IMR-90 (cell line): Measurements from ENCODE around the gene CEP162.

Experiments
- BHLHE40 ChIP-seq: fragments of 150-350 bp; IDR thresholded peaks from 2 replicates; pipeline ENCODE4 v1.6.1; 2016; ENCODE audit warnings: mild to moderate bottlenecking, low read depth, low read length
- CEBPB ChIP-seq: IDR thresholded peaks from 2 replicates; pipeline ENCODE4 v1.6.1; 2012; ENCODE audit warnings: low read depth, low read length, improper control_type of control experiment
- CTCF ChIP-seq: conservative IDR thresholded peaks from 2 replicates; pipeline ENCODE4 v1.5.1; 2012; ENCODE audit warnings: mild to moderate bottlenecking, low read depth, low read length, improper control_type of control experiment
- ELK1 ChIP-seq: fragments of 150-350 bp; IDR thresholded peaks from 2 replicates; pipeline ENCODE4 v1.6.1; 2016; ENCODE audit warnings: low read depth, mild to moderate bottlenecking, low read length, moderate library complexity, borderline replicate concordance
- FOS ChIP-seq: fragments of 150-350 bp; IDR thresholded peaks from 2 replicates; pipeline ENCODE4 v1.6.1; 2016; ENCODE audit warnings: low read depth, low read length
- MAFK ChIP-seq: IDR thresholded peaks from 2 replicates; pipeline ENCODE4 v1.6.1; 2012; ENCODE audit warnings: low read depth, low read length, improper control_type of control experiment
- MAZ ChIP-seq: IDR thresholded peaks from 2 replicates; pipeline ENCODE4 v1.6.1; 2012; ENCODE audit warnings: low read depth, mild to moderate bottlenecking, low read length, improper control_type of control experiment, moderate library complexity, borderline replicate concordance
- MXI1 ChIP-seq: IDR thresholded peaks from 2 replicates; pipeline ENCODE4 v1.6.1; 2012; ENCODE audit warnings: low read depth, mild to moderate bottlenecking, low read length, moderate library complexity, borderline replicate concordance
- POLR2A ChIP-seq: IDR thresholded peaks from 2 replicates; pipeline ENCODE4 v1.6.1; 2012; ENCODE audit warnings: mild to moderate bottlenecking, low read depth, low read length
- RAD21 ChIP-seq: IDR thresholded peaks from 2 replicates; pipeline ENCODE4 v1.6.1; 2012; ENCODE audit warnings: low read length, improper control_type of control experiment
- RCOR1 ChIP-seq: IDR thresholded peaks from 2 replicates; pipeline ENCODE4 v1.6.1; 2012; ENCODE audit warnings: mild to moderate bottlenecking, low read length, improper control_type of control experiment; ENCODE audit not compliant: insufficient replicate concordance
- RFX5 ChIP-seq: IDR thresholded peaks from 2 replicates; pipeline ENCODE4 v1.8.0; 2012; ENCODE audit warnings: low read depth, mild to moderate bottlenecking, low read length, moderate library complexity
- SMC3 ChIP-seq: fragments of 150-350 bp; IDR thresholded peaks from 2 replicates; pipeline ENCODE4 v1.6.1; 2016; ENCODE audit warnings: low read depth, mild to moderate bottlenecking, antibody characterized with exemption, low read length, moderate library complexity
- USF2 ChIP-seq: fragments of 150-350 bp; IDR thresholded peaks from 2 replicates; pipeline ENCODE4 v1.6.1; 2017; ENCODE audit warnings: mild to moderate bottlenecking, antibody characterized with exemption, low read length, low read depth

- no peak for TF ChIP-seq BHLHE40
- TF ChIP-seq POLR2A, result no peak
- no peak for TF ChIP-seq CTCF
- TF ChIP-seq CEBPB, result no peak
- TF ChIP-seq FOS, result no peak
- no peak for TF ChIP-seq MAFK
- no peak for TF ChIP-seq USF2
- no peak for TF ChIP-seq RAD21
- TF ChIP-seq RCOR1, result no peak
- TF ChIP-seq MAZ, result no peak
- no peak for TF ChIP-seq SMC3
- no peak for TF ChIP-seq MXI1
- no peak for TF ChIP-seq RFX5
- no peak for TF ChIP-seq ELK1
Observed at GRCh38 chr6:84253380-84253779, 25.9 kb upstream of the CEP162 start.
